ENCODE data around the gene PTRHD1.

GRCh38 chr2:24771764-24772586 lies 21.2 kb downstream of the PTRHD1 start:
- no peak for TF ChIP-seq EZH2 (IDR thresholded peaks at IDR 0.05; ENCODE audit: insufficient read depth, poor library complexity, severe bottlenecking)
- TF ChIP-seq EZH2phosphoT487 (IDR thresholded peaks at IDR 0.05; ENCODE audit: insufficient read depth, low read depth) = no peak
